ENCODE measurements around the gene ACTN3.
"Not testable (repeated sequence)": the region's sequence is repeated elsewhere in the genome, so short reads cannot be mapped to it uniquely, and the experiment has no call there.

ACTN3 gene

GRCh38 chr11:66544952-66545351, 1.8 kb upstream of the ACTN3 start:
- DNase-seq (ENCODE audit: low read depth in 2 of 2): not testable (repeated sequence)

GRCh38 chr11:66545701-66546367, 869 bp upstream of the ACTN3 start, which contains the start of gene ZDHHC24:
Gene ZDHHC24, minus strand, starts transcription at chr11:66546048. Its CDS starts 45 bp downstream, at chr11:66546003.
- DNase-seq (ENCODE audit: low read depth in 2 of 2): peak; percentile 88 to 93

GRCh38 chr11:66546966-66547661, 411 bp downstream of the ACTN3 start:
- no peak for DNase-seq (ENCODE audit: low read depth in 2 of 2)

DNA sequence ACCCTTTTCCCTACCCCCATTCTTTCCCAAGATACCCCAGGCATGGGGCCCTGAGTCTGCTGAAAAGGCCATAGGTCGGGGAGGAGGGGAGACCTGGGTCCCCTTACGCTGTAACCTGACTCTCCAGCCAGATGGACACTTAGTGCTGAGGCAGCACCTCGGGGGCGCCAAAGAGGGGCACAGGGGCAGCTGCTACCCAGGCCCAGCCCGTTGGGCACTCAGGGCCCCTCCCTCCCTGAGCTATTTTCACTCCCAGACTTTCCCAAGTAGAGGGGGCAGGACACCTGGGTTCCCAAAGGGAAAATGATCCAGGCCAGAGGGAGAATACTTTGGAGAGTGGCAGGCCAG, 933 bp downstream of the ACTN3 start:
- no peak for DNase-seq (ENCODE audit: low read depth in 2 of 2)

GRCh38 chr11:66548041-66548440, 1.3 kb downstream of the ACTN3 start:
- DNase-seq (ENCODE audit: low read depth in 2 of 2): no peak

DNA sequence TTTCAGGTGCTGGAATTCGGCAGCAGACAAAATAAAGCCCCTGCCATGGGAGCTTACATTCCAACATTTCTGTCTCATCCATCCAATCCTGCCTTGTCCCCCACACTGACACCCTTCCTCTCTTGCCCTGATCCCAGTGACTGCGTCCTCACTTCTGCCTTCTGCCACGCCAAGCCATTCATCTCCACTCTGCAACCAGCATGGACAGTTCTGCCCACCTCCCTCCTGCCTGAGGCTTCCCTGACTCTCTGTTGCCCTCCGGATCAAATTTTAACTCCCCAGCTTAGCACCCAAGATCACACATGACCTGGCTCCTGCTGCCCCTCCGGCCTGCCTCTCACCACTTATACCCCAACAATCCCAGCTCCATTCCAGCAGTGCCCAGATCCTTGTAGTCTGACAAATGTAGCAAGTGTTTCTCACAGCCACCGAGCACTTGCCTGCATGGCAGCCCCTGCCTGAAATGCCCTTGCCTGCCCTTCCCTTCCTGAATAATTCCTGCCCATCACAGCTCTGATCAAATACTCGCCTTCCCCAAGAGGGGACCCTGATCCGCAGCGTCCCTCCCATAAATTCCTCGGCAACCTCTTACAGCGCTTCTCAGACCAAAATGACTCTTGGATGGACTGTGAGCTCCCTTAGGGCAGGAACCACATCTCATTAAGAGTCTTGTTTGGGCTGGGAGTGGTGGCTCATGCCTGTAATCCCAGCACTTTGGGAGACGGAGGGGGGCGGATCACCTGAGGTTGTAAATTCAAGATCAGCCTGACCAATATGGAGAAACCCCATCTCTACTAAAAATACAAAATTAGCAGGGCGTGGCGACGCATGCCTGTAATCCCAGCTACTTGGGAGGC, 2.3 kb downstream of the ACTN3 start:
- DNase-seq (ENCODE audit: low read depth in 2 of 2): no peak

GRCh38 chr11:66549696-66550095, 3.0 kb downstream of the ACTN3 start:
- DNase-seq (ENCODE audit: low read depth in 2 of 2): no peak

DNA sequence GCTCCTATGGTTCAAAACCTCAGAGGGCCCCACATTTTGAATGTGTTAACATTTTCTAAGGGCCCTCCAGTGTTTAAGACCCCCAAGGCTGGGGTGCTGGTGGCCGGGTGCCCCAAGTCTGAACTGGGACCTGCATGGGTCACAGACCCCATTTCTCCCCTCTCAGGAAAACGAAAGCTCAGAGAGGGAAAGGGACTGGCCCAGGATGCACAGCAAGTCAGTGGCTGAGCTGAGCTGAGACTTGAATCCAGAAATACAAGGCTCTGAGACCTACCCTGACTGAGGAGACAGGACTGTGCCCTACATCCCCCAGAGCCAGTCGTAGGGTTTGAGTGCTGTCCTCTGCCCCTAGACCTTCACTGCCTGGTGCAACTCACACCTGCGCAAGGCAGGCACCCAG, 4.2 kb downstream of the ACTN3 start:
- DNase-seq (ENCODE audit: low read depth in 2 of 2): no peak

DNA sequence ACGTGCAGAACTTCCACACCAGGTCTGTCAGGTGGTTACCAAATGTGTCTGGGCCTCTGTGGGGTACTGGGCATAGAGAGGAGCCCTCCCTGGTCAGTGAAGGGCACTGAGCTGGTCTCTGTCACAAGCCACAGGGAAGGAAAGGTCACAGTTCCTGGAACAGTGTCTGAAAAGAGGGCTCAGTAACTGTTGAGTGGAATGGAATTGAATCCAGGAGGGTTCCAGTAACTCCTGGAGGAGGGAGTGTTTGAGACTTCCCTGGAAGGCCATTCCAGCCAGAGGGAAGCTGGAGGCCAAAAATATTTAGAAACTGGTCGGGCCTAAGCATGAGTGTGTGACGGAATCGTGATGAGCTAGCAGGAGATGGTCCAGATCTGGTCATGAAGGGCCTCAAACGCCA, 7.9 kb downstream of the ACTN3 start:
- no peak for DNase-seq (ENCODE audit: low read depth in 2 of 2)

DNA sequence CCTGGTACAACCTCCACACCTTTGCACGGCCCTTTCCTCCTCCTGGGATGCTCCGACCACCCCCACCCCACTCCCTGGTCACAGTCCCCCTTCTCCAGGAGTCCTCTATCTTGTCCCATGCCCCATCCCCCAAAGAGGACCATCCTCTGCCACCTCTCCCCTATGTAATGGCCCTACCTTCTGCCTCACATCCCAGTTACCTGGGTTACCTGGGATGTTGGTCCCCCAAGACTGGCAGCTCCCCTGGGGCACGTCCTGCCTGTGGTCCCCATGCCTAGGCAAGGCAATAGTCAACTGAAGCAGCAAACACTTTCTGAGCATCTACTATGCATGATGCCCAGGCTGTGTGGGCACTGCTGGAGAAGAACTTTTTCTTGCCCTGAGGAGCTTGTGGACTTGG, 8.7 kb downstream of the ACTN3 start:
- no peak for DNase-seq (ENCODE audit: low read depth in 2 of 2)

- DNase-seq (ENCODE audit: low read depth in 2 of 2): no peak
Observed at GRCh38 chr11:66556086-66556485, 9.4 kb downstream of the ACTN3 start.

DNA sequence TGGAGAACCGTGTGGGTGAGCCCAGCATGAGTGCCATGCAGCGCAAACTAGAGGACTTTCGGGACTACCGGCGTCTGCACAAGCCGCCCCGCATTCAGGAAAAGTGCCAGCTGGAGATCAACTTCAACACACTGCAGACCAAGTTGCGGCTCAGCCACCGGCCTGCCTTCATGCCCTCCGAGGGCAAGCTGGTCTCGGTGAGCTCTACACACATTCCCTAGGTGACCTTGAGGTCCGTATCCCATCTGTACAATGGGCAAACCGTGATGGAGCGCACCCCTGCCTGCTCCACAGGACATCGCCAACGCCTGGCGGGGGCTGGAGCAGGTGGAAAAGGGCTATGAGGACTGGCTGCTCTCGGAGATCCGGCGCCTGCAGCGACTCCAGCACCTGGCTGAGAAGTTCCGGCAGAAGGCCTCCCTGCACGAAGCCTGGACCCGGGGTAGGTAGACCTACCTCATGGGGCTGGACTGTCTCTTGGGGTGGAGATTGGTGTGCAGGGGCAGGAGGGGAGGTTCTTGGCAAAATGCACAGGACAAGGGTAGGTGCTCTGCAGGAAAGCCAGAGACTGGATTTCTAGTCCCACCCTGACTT, 11.1 kb downstream of the ACTN3 start:
- DNase-seq (ENCODE audit: low read depth in 2 of 2): no peak

DNA sequence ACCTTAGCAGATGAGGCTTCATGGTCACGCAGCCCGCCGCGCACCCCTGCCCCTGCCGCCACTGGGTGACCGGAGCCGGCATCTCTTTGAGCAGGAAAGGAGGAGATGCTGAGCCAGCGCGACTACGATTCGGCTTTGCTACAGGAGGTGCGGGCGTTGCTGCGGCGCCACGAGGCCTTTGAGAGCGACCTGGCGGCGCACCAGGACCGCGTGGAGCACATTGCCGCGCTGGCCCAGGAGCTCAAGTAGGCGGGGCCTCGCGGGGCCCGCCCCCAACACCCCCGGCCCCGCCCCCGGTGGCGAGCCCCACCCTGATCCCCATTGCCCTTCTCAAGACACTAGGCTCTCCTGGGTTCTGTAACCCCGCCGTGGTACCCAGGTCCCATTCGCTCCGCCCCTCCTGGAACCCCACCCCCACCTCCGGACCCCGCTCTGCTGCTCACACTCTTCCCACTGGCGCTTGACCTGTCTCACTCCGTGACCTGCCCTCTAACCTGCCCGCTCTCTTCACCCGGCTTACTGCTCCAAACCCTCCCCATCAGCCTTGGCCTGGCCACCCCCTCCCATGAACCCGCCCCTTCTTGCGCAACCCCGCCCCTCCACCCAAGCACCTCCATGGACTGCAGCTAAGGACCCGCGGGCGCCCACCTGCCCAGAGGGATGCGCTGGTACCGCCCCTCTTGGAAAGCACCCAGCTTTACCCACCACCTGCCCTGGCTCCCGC, 12.6 kb downstream of the ACTN3 start:
- DNase-seq (ENCODE audit: low read depth in 2 of 2): peak in 1 of 2 donors; percentile 20

DNA sequence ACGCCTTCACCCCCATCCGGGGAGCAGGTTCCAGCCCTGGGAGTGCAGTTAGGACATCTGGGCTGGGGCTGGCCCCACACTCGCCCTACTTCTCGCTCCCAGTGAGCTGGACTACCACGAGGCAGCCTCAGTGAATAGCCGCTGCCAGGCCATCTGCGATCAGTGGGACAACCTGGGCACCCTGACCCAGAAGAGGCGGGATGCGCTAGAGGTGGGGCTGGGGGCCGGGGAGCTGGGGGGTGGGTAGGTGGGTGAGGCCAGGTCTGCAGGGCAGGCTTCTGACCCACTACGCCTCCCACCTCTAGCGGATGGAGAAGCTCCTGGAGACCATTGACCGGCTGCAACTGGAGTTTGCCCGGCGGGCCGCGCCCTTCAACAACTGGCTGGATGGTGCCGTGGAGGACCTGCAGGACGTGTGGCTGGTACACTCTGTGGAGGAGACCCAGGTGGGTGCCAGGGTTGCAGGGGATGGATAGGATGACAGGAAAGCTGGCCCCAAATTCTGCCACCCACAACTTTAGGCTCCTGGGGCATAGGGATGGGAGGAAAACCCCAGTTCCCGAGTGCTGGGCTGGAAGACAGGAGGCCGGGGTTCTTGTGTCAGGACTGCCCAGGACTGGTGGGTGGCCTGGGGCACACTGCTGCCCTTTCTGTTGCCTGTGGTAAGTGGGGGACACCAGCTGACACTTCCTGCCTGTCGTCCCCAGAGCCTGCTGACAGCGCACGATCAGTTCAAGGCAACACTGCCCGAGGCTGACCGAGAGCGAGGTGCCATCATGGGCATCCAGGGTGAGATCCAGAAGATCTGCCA, 13.4 kb downstream of the ACTN3 start:
- DNase-seq (ENCODE audit: low read depth in 2 of 2): no peak

DNA sequence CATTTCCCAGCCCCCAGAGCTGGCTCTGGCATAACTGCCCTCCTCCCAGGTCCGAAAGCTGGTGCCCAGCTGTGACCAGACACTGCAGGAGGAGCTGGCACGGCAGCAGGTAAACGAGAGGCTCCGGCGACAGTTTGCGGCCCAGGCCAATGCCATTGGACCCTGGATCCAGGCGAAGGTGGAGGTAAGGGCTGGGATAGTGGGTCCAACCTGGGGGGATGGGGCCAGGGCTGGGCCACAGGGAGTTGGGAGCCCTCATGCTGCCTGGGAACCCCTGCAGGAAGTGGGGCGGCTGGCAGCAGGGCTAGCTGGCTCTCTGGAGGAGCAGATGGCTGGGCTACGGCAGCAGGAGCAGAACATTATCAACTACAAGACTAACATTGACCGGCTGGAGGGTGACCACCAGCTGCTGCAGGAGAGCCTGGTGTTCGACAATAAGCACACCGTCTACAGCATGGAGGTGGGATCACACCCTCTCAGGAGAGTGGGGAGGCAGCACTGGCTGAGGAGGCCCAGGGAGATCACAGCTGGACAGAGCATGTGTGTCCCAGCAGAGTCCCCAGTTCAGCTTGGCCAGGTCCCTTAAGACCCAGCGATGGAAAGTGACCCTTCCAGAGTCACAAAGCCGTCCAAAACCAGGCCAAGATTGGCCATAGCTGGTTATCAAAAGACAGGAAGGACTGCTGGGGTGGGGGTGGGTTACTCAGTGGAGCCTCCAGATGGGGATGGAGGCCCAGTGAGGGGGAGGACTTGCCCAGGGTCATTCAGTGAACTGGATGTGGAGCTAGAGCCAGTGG, 14.7 kb downstream of the ACTN3 start:
- DNase-seq (ENCODE audit: low read depth in 2 of 2): no peak

GRCh38 chr11:66561975-66562248, 15.2 kb downstream of the ACTN3 start:
- DNase-seq (ENCODE audit: low read depth in 2 of 2): no peak

DNA sequence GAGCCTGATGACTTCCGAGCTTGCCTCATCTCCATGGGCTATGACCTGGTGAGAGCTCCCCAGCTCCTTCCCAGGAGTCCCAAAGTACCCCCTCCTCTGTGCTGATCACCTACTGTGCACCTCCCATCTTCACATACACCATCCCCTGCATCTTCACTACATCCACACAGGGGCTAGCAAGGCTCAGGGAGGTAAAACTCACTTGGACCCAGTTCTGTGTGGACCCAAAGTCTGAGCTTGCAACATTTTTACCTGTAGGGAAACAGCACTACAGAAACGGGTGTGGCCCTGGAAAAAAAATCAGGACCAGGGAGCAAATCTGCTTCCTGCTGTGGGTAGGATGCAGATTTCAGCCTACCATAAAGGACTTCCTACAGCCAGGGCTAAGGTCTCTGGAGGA, 15.6 kb downstream of the ACTN3 start:
- DNase-seq (ENCODE audit: low read depth in 2 of 2): no peak

DNA sequence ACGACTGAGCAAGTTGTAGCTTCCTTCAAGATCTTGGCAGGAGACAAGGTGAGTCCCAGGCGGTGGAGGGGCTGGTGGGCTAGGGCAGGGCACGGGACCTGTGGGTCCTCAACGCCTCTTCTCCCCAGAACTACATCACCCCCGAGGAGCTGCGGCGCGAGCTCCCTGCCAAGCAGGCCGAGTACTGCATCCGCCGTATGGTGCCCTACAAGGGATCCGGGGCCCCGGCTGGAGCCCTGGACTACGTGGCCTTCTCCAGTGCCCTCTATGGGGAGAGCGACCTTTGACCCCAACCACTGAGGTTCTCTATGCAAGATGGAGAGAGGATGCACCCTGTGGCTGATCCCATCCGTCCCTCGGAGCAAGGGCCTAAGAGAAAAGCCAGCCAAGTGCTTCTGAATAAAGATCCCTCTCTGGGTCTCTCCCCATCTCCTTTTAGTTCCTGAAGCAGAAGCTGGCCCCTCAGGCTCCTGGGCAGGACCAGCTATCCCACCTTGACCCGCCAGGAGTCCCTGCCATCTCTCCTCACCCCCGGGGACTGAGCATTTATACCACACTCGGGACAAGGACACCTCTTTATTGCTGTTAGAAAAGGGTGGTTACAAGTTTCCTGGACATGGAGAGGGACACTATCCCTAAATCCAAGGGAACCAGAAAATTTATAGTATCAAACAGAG, 16.3 kb downstream of the ACTN3 start:
- no peak for DNase-seq (ENCODE audit: low read depth in 2 of 2)

- no peak for DNase-seq (ENCODE audit: low read depth in 2 of 2)
Observed at GRCh38 chr11:66563832-66564231, 17.1 kb downstream of the ACTN3 start.

GRCh38 chr11:66564538-66564937, 17.8 kb downstream of the ACTN3 start:
- DNase-seq (ENCODE audit: low read depth in 2 of 2): no peak

Measured in stimulated activated CD8-positive, alpha-beta memory T cell treated with anti-CD3 and anti-CD28 coated beads, Interleukin-15, amount 100 ng/mL, for 48 hours (primary cell).